ENCODE results near the gene SFXN3.

- no peak for TF ChIP-seq EZH2 (IDR thresholded peaks at IDR 0.05; ENCODE audit: low read depth)
- TF ChIP-seq CTCF (conservative IDR thresholded peaks at IDR 0.05), result no peak
Measured at GRCh38 chr10:101040061-101040460, 9.0 kb downstream of the SFXN3 start.

All from PC-9 (cell line).